Ureter (tissue), 1 donor: ENCODE measurements around the gene B4GALNT2. TPM values are rescaled to one million over a fixed set of nuclear protein-coding genes. Genes with fewer than 3 reads are reported as not detected.

Experiments used
- DNase-seq: peaks from one replicate; pipeline ENCODE4 v3.0.0-alpha.2; 2020; ENCODE audit warnings: low spot score
- total RNA-seq: library from RNA; stranded (reverse); gene quantifications from one replicate; pipeline ENCODE4 v1.2.4, GENCODE V29; 2023
- donor health status: DM: yes; HTN: yes; CAD: no.

The B4GALNT2 gene
- total RNA-seq, 1 donor from 2014 or later = 0.05 TPM

GRCh38 chr17:49210158-49211029 is 77.8 kb downstream of the B4GALNT2 start, which contains the start of the genes ABI3 and GNGT2:
Gene ABI3 (plus strand): TSS chr17:49210707. CDS start chr17:49210725, 18 bp downstream.
Gene GNGT2 (minus strand): TSS chr17:49210574. CDS start chr17:49207422, 3,152 bp downstream.
- no peak for DNase-seq

DNA sequence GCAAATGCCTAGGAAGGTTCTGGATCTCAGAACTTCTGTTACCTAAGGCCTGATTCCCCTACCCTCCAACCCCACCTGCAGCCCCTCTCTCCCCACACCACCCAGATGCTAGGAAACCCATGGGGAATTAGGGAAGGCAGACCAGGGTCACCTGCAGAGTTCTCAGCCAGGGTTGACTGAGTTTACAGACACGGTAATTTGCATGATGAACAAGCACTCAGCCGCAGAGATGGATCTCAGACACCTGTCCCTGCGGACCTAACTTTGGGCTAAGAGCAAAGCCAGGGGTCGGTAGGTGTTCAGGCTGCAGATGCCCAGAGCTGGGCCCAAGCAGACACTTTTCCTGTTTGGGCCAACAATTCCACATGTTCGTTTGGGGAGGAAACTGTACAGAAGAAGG is 80.8 kb downstream of the B4GALNT2 start:
- DNase-seq = no peak

GRCh38 chr17:49213847-49214246 is 81.3 kb downstream of the B4GALNT2 start:
- no peak for DNase-seq

- DNase-seq = no peak
These were observed 82.2 kb downstream of the B4GALNT2 start for GRCh38 chr17:49214676-49215360.

DNA sequence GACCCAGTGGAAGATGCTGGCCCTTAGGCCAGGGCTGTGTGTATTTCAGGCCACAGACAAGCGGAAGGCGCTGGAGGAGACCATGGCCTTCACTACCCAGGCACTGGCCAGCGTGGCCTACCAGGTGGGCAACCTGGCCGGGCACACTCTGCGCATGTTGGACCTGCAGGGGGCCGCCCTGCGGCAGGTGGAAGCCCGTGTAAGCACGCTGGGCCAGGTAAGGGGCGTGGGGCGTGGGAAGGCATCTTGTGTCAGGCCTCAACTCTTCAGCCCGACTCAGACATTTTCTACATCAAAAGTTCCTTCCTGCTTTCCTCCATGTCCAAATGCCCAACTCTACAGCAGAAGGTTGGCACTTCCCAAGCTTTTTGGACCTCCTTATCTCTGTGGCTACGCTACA is 83.9 kb downstream of the B4GALNT2 start:
- DNase-seq = no peak

DNA sequence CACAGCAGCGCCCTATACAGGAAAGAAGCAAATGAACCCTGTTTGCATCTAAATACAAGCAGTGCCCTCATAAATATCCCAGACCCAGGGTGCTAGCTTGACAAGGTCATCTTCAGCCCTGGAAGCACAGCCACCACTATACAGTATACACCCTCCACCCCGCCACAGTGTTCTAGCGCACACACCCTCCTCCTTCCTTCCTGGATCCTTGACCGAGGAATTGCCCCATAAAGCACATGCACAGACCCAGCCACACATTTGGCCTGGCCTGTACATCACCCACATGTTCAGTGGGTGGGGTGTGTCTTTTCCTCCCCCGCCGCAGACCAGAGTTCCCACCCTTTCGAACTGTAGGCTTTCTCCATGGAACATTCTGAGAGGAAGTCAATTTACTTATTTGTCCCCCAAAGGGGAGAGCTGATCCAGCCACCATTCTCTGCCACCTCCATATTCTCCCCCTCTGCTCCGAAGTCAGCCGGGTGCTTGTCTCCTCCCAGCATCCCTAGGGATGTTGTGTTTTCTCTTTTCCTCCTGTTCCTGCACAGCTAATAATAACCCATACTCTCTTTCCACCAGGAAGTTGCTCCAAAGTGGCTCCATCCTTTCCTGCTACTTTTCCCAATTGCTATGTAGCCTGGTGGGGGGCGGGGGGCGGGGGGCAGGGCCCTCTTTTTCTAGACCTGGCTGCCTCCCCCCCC is 84.5 kb downstream of the B4GALNT2 start:
- no peak for DNase-seq

- no peak for DNase-seq
These were observed 85.3 kb downstream of the B4GALNT2 start for GRCh38 chr17:49217651-49218413.

- DNase-seq = no peak
These were observed 86.7 kb downstream of the B4GALNT2 start for GRCh38 chr17:49218941-49219913.

DNA sequence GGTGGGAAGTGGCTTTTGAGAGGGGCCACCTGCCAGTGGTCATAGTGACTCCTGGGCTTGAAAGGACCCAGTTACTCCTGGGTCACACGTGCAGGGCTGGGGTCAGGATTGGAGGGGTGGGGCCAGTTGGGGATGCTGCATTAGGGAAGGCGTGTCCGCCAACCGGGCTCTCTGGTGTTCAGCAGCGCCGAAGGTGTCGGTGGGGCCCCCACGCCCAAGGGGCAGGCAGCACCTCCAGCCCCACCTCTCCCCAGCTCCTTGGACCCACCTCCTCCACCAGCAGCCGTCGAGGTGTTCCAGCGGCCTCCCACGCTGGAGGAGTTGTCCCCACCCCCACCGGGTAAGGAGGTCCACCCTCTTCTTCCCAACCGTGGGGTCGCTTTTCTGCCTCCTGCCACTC is 87.4 kb downstream of the B4GALNT2 start:
- DNase-seq = no peak

- no peak for DNase-seq
These were observed 90.6 kb downstream of the B4GALNT2 start for GRCh38 chr17:49223168-49223516.

GRCh38 chr17:49223517-49224197 is 91.1 kb downstream of the B4GALNT2 start:
- DNase-seq = peak; percentile 68

DNA sequence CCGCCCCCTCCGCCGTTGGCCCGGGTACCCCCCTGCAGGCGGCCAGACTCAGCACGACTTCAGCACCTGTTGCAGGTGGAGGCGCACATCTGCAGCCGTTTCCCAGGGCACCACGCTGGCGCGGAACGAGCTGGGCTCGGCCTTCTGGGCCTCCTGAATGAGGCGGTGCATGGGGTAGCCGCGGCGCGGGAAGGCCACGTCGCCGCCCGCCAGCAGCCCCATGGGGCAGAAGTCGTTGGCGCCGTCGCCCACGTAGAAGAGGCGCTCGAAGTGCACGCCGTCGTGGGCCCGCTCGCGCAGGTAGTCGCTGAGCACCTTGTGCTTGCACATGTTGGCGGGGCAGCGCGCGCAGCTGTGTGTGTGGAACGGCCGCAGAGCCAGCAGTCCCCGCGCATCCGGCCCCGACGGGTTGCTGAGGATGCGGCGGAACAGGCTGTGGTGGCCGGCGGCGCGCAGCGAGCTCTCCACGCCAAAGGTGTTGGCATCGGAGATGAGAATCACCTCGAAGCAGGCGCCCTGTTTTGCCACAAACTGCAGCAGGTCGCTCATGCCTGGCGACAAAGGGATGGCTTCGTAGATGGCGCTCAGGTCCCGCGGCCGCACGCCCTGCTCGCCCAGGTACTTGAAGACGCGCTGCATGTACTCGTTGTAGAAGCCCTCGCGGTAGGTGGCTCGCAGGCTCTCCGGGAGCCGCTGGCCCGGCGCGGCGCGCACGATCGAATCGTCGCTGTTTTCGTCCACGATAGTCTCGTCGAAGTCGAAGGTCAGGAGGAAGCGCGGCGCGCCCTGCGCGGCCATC is 91.8 kb downstream of the B4GALNT2 start:
- no peak for DNase-seq

GRCh38 chr17:49224997-49225337 is 92.4 kb downstream of the B4GALNT2 start:
- DNase-seq = no peak

- no peak for DNase-seq
These were observed 93.1 kb downstream of the B4GALNT2 start for GRCh38 chr17:49225554-49226236.
